H9 (cell line): Measurements from ENCODE around the gene TRIM54. TPM values are rescaled to one million over a fixed set of nuclear protein-coding genes. Genes with fewer than 3 reads are reported as not detected.

ENCODE experiments used
- DNase-seq: peaks from one replicate; pipeline ENCODE4 v3.0.0-alpha.2; 2017
- H2AFZ ChIP-seq: one replicate; pipeline ENCODE4 v1.6.1; 2013; ENCODE audit warnings: mild to moderate bottlenecking, low read length, control low read depth, moderate library complexity
- H2AK5ac ChIP-seq: 2 replicates; pipeline ENCODE4 v1.6.1; 2013; ENCODE audit warnings: low read length, control low read depth, mixed read lengths; ENCODE audit not compliant: insufficient read length
- H2BK120ac ChIP-seq: one replicate; pipeline ENCODE4 v1.6.1; 2013; ENCODE audit warnings: low read depth, mild to moderate bottlenecking, low read length, control low read depth, inconsistent platforms; ENCODE audit not compliant: poor library complexity, severe bottlenecking
- H2BK12ac ChIP-seq: 2 replicates; pipeline ENCODE4 v1.6.1; 2013; ENCODE audit warnings: low read length, control low read depth, mixed read lengths, low read depth; ENCODE audit not compliant: insufficient read length
- H2BK15ac ChIP-seq: 2 replicates; pipeline ENCODE4 v1.6.1; 2013; ENCODE audit warnings: low read depth, low read length, control low read depth
- H2BK20ac ChIP-seq: one replicate; pipeline ENCODE4 v1.6.1; 2013; ENCODE audit warnings: low read depth, mild to moderate bottlenecking, low read length, control low read depth, inconsistent platforms; ENCODE audit not compliant: poor library complexity, severe bottlenecking
- H2BK5ac ChIP-seq: 2 replicates; pipeline ENCODE4 v1.6.1; 2013; ENCODE audit warnings: low read length, control low read depth, mixed read lengths; ENCODE audit not compliant: insufficient read length
- H3K14ac ChIP-seq: 2 replicates; pipeline ENCODE4 v1.6.1; 2013; ENCODE audit warnings: low read length, control low read depth; ENCODE audit not compliant: insufficient read depth
- H3K18ac ChIP-seq: 2 replicates; pipeline ENCODE4 v1.6.1; 2013; ENCODE audit warnings: low read depth, mild to moderate bottlenecking, mixed read lengths, low read length, control low read depth; ENCODE audit not compliant: insufficient read length
- H3K23ac ChIP-seq: 2 replicates; pipeline ENCODE4 v1.6.1; 2013; ENCODE audit warnings: low read length, control low read depth, mixed read lengths, low read depth; ENCODE audit not compliant: insufficient read length
- H3K23me2 ChIP-seq: 2 replicates; pipeline ENCODE4 v1.6.1; 2013; ENCODE audit warnings: low read depth, mild to moderate bottlenecking, mixed read lengths, low read length, control low read depth; ENCODE audit not compliant: insufficient read length, poor library complexity, severe bottlenecking
- H3K27ac ChIP-seq: 2 replicates; pipeline ENCODE4 v1.5.1; 2013; ENCODE audit warnings: low read length, control low read depth, mixed read lengths, low read depth; ENCODE audit not compliant: insufficient read length
- H3K27me3 ChIP-seq: 2 replicates; pipeline ENCODE4 v1.6.1; 2013; ENCODE audit warnings: low read length, control low read depth, inconsistent platforms; ENCODE audit not compliant: insufficient read depth
- H3K4ac ChIP-seq: 2 replicates; pipeline ENCODE4 v1.6.1; 2013; ENCODE audit warnings: low read depth, mild to moderate bottlenecking, control low read depth, inconsistent platforms, low read length, moderate library complexity
- H3K4me1 ChIP-seq: 2 replicates; pipeline ENCODE4 v1.6.1; 2013; ENCODE audit warnings: low read length, control low read depth, inconsistent platforms; ENCODE audit not compliant: insufficient read depth
- H3K4me2 ChIP-seq: 2 replicates; pipeline ENCODE4 v1.6.1; 2013; ENCODE audit warnings: low read length, control low read depth, mixed read lengths; ENCODE audit not compliant: insufficient read length, insufficient read depth
- H3K56ac ChIP-seq: 2 replicates; pipeline ENCODE4 v1.6.1; 2013; ENCODE audit warnings: low read depth, mild to moderate bottlenecking, mixed read lengths, low read length, control low read depth; ENCODE audit not compliant: insufficient read length
- H3K79me1 ChIP-seq: 2 replicates; pipeline ENCODE4 v1.6.1; 2013; ENCODE audit warnings: low read depth, mild to moderate bottlenecking, moderate library complexity, low read length, control low read depth, inconsistent platforms; ENCODE audit not compliant: insufficient read depth, poor library complexity, severe bottlenecking
- H3K79me2 ChIP-seq: 2 replicates; pipeline ENCODE4 v1.6.1; 2013; ENCODE audit warnings: low read length, control low read depth, inconsistent platforms; ENCODE audit not compliant: insufficient read depth
- H3K9ac ChIP-seq: 2 replicates; pipeline ENCODE4 v1.6.1; 2013; ENCODE audit warnings: low read length, control low read depth, mixed read lengths; ENCODE audit not compliant: insufficient read length; ENCODE audit errors: extremely low read depth
- H3K9me3 ChIP-seq: one replicate; pipeline ENCODE4 v1.6.1; 2013; ENCODE audit warnings: low read depth, low read length, inconsistent platforms; ENCODE audit not compliant: control insufficient read depth
- H3T11ph ChIP-seq: one replicate; pipeline ENCODE4 v1.6.1; 2013; ENCODE audit warnings: mild to moderate bottlenecking, low read length, control low read depth, inconsistent platforms
- H4K20me1 ChIP-seq: one replicate; pipeline ENCODE4 v1.6.1; 2013; ENCODE audit not compliant: control insufficient read depth, insufficient read length, insufficient read depth
- H4K5ac ChIP-seq: 2 replicates; pipeline ENCODE4 v1.6.1; 2013; ENCODE audit warnings: low read depth, mild to moderate bottlenecking, mixed read lengths, low read length, control low read depth; ENCODE audit not compliant: insufficient read length
- H4K8ac ChIP-seq: replicated peaks from 2 replicates; pipeline ENCODE4 v1.6.1; 2013; ENCODE audit warnings: low read length, control low read depth, mixed read lengths, low read depth; ENCODE audit not compliant: insufficient read length
- H4K91ac ChIP-seq: 2 replicates; pipeline ENCODE4 v1.6.1; 2013; ENCODE audit warnings: low read depth, mild to moderate bottlenecking, moderate library complexity, mixed read lengths, low read length, control low read depth; ENCODE audit not compliant: insufficient read length
- H3K27ac Mint-ChIP-seq, 3 experiments: 2 replicates in 2 of 3; 3 replicates in 1 of 3; pipeline ENCODE4 v1.8.0; 2020 to 2021; ENCODE audit warnings: mixed read lengths in 3 of 3, mild to moderate bottlenecking in 1 of 3, moderate library complexity in 1 of 3
- H3K27me3 Mint-ChIP-seq: 2 replicates; pipeline ENCODE4 v1.8.0; 2021; ENCODE audit warnings: low read depth, mild to moderate bottlenecking, moderate library complexity, mixed read lengths
- H3K36me3 Mint-ChIP-seq, 3 experiments: 2 replicates in 2 of 3; 3 replicates in 1 of 3; pipeline ENCODE4 v1.8.0; 2020 to 2021; ENCODE audit warnings: low read depth in 3 of 3, mixed read lengths in 3 of 3; ENCODE audit not compliant: insufficient read depth in 1 of 3
- H3K4me1 Mint-ChIP-seq, 2 experiments: 2 replicates each; pipeline ENCODE4 v1.8.0; 2020; ENCODE audit warnings: mixed read lengths in 2 of 2
- H3K4me3 Mint-ChIP-seq, 2 experiments: 2 replicates in 1 of 2; 3 replicates in 1 of 2; pipeline ENCODE4 v1.8.0; 2020 to 2021; ENCODE audit warnings: mild to moderate bottlenecking in 2 of 2, mixed read lengths in 2 of 2, moderate library complexity in 1 of 2
- H3K9me3 Mint-ChIP-seq, 2 experiments: 2 replicates in 1 of 2; 3 replicates in 1 of 2; pipeline ENCODE4 v1.8.0; 2020; ENCODE audit warnings: mild to moderate bottlenecking in 2 of 2, mixed read lengths in 2 of 2, moderate library complexity in 1 of 2
- WGBS: extraction: QIAGEN DNeasy Blood & Tissue Kit; methylation state at CpG from one replicate; pipeline ENCODE4 v1.1.7; 2013; ENCODE audit warnings: missing lambda C conversion rate, low lambda C conversion rate, mixed read lengths; ENCODE audit not compliant: insufficient read length; ENCODE audit errors: extremely low coverage; 5-methylcytosine and 5-hydroxymethylcytosine counted together
- total RNA-seq: library from RNA; stranded (reverse); gene quantifications from 2 replicates; pipeline ENCODE4 v1.2.1, GENCODE V29; 2021
- TF ChIP-seq, protein P1 (sequence below): fragments of 200-600 bp; sonication (generic); conservative IDR thresholded peaks from 3 replicates; pipeline ENCODE4 v1.8.0; 2021; ENCODE audit warnings: antibody characterized with exemption, mild to moderate bottlenecking

TRIM54 gene
- total RNA-seq, 1 experiment from 2014 or later, result 5.0 TPM

- Histone ChIP-seq H2BK120ac (no peak overlapping the region), H3K27ac (no peak overlapping the region), H2BK5ac (no peak overlapping the region), H2AK5ac (no peak overlapping the region), H2BK12ac (no peak overlapping the region), H3K79me2 (no peaks in the 10 kb centered on the region), H2AFZ (no peak overlapping the region), H3K18ac (no peak overlapping the region), H3K56ac (no peak overlapping the region), H3K4ac (no peak overlapping the region), H3K4me1 (no peaks in the 10 kb centered on the region), H3K27me3 (no peaks in the 10 kb centered on the region), H3K4me2 (no peak overlapping the region), H3K9me3 (no peaks in the 10 kb centered on the region), H2BK20ac (no peak overlapping the region), H3K23me2 (no peaks in the 10 kb centered on the region), H4K20me1 (no peaks in the 10 kb centered on the region), H4K5ac (no peak overlapping the region), H3K79me1 (no peaks in the 10 kb centered on the region), H4K91ac (no peak overlapping the region), H3K9ac (no peak overlapping the region), H3K14ac (no peak overlapping the region), H3K23ac (no peak overlapping the region), H4K8ac (no peak overlapping the region), H3T11ph (no peak overlapping the region), H2BK15ac (no peak overlapping the region)
- no CpG with 5 or more reads among the region's 8 CpGs for WGBS
- H3K27ac Mint-ChIP-seq, result no peak overlapping the region
- H3K9me3 Mint-ChIP-seq, result no peaks in the 10 kb centered on the region
- no peak for DNase-seq
- no peak overlapping the region; a peak in 1 of 5 replicates for H3K4me3 Mint-ChIP-seq
- TF ChIP-seq, protein P1, sequence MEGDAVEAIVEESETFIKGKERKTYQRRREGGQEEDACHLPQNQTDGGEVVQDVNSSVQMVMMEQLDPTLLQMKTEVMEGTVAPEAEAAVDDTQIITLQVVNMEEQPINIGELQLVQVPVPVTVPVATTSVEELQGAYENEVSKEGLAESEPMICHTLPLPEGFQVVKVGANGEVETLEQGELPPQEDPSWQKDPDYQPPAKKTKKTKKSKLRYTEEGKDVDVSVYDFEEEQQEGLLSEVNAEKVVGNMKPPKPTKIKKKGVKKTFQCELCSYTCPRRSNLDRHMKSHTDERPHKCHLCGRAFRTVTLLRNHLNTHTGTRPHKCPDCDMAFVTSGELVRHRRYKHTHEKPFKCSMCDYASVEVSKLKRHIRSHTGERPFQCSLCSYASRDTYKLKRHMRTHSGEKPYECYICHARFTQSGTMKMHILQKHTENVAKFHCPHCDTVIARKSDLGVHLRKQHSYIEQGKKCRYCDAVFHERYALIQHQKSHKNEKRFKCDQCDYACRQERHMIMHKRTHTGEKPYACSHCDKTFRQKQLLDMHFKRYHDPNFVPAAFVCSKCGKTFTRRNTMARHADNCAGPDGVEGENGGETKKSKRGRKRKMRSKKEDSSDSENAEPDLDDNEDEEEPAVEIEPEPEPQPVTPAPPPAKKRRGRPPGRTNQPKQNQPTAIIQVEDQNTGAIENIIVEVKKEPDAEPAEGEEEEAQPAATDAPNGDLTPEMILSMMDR, result no peak
- H3K36me3 Mint-ChIP-seq, result peaks cover 58 to 100% (median 99%) of the 10 kb centered on the region in 3 experiments
- no peaks in the 10 kb centered on the region for H3K4me1 Mint-ChIP-seq
- H3K27me3 Mint-ChIP-seq, result no peaks in the 10 kb centered on the region
Measured at GRCh38 chr2:27238976-27239375, 43.3 kb upstream of the TRIM54 start.
